ENCODE data around the gene SNX11.
"Not testable (repeated sequence)": the region's sequence is repeated elsewhere in the genome, so short reads cannot be mapped to it uniquely, and the experiment has no call there.

The SNX11 gene, protein sequence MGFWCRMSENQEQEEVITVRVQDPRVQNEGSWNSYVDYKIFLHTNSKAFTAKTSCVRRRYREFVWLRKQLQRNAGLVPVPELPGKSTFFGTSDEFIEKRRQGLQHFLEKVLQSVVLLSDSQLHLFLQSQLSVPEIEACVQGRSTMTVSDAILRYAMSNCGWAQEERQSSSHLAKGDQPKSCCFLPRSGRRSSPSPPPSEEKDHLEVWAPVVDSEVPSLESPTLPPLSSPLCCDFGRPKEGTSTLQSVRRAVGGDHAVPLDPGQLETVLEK

DNA sequence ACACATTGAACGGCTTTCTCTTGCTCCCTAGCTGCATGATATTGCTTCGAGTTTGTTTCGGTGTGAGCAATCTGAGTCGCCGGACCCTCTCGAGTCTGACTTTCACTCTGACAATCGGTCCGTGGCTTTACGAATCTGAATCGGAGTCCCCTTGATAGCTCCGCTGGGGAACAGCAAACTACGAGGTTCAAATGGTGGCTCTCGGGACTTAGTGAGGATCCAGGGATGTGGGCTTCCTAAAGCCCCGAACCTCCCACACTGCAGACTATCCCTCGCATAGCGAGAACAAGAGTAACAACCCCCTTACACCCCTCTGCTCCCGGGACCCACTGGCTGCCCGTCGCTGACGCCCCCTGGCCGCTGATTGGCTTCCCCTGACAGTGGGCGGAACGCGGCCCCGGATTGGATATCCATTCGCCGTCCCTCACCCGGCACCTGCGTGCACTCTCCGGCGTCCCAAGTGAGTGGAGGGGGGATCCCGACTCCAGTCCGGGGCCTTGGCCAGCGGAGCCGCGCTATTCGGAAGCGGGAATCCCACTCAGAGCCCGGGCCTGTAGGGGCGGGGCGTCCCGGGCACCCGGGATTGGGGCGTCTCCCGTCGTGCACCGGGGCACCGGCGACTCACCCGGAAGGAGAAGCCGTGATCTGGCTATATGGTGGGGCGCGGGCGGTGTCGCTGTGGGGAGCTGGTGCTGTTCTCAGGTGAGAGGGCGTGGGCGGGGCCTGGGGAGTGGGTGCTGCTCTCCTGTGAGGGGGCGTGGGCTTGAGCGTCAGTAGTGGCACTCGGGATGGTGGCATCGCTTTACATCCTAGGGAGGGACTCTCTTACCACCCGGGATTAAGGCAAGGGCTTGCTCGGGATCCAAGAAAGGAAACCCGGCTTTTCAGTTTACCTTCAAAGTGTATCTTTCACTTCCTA, at the start of gene SNX11:
SNX11 (plus strand) TSS at position 630 of the 919 bp plus-strand sequence. CDS start 4,278 bp downstream, outside the sequence.
- DNase-seq, result peak; percentile 95

DNA sequence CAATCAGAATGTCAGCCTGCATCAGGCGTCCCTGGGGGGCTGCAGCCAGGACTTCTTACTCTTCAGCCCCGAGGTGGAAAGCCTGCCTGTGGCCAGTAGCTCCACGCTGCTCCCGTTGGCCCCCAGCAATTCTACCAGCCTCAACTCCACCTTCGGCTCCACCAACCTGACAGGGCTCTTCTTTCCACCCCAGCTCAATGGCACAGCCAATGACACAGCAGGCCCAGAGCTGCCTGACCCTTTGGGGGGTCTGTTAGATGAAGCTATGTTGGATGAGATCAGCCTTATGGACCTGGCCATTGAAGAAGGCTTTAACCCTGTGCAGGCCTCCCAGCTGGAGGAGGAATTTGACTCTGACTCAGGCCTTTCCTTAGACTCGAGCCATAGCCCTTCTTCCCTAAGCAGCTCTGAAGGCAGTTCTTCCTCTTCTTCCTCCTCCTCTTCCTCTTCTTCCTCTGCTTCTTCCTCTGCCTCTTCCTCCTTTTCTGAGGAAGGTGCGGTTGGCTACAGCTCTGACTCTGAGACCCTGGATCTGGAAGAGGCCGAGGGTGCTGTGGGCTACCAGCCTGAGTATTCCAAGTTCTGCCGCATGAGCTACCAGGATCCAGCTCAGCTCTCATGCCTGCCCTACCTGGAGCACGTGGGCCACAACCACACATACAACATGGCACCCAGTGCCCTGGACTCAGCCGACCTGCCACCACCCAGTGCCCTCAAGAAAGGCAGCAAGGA, 49.0 kb upstream of the SNX11 start:
- no peak for DNase-seq

DNA sequence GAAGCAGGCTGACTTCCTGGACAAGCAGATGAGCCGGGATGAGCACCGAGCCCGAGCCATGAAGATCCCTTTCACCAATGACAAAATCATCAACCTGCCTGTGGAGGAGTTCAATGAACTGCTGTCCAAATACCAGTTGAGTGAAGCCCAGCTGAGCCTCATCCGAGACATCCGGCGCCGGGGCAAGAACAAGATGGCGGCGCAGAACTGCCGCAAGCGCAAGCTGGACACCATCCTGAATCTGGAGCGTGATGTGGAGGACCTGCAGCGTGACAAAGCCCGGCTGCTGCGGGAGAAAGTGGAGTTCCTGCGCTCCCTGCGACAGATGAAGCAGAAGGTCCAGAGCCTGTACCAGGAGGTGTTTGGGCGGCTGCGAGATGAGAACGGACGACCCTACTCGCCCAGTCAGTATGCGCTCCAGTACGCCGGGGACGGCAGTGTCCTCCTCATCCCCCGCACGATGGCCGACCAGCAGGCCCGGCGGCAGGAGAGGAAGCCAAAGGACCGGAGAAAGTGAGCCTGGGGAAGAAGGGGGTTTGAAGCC, 48.4 kb upstream of the SNX11 start:
- DNase-seq, result no peak

DNA sequence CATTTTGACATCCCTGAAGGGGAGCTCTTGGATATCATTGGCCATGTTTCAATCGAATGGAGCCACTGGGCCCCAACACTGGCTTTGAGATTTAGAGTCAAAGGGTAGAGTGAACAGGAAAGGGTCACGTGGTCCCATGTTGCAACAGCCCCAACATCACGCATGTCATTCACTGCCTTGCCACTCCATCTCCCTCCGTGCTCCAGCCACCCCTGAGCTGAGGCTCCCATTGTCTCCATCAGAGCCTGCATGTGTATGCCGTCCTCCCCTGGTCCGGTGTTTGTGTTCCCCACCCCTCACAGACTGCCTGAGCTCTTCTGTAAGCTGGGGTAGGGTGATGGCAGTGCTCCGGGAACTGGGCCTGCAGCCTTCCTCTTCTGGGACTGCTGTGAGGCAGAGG, 47.3 kb upstream of the SNX11 start:
- no peak for DNase-seq

DNA sequence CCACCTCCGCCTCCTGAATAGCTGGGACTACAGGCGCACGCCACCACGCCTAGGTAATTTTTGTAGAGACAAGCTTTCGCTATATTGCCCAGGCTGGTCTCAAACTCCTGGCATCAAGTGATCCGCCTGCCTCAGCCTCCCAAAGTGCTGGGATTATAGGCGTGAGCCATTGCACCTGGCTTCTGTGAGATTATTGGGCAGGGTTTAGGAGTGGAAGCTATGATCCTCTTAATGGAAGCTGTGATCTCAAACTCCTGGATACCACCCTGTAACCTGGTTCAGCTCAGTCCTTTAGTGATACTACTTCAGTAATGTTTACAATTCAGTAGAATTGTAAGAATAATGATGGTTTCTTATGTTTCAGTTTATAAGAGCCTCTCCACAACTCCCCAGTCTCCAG, 45.3 kb upstream of the SNX11 start:
- no peak for DNase-seq

DNA sequence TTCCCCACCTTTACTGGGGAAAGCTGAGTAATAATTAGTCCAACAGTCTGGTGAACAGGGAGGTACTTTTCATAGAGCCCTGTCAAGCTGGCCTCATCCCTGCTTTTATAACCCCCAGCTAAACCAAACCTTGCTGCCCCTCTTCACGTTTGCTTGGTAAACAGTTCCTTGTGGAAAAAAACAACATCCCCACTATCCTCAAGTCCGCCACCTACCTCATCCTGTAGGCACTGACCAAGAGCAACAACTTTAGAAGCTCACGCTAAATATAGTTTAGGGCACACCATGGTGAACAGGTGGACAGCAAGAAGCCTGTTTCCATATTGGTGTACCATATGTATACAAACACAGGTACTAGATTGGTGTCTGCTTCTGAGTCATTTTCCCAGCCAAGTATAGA, 42.9 kb upstream of the SNX11 start:
- no peak for DNase-seq

DNA sequence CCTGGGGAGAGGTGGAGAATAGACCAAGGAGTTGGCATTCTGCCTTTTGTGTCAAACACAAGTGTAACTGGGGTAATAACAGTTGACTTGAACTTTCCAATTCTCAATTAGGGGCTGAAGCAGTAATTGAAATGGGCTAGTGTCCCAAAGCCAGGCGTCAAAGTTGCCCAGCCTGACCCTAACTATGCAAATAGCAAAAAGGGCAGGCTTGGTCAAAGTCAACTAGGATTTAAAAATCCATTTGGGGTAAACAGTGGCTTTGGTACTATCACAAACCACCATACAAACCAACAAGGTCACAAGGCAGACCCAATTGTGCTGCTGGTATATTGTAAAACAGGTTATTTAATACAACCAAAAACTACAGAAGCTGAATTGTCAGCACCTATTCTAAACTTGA, 41.4 kb upstream of the SNX11 start:
- no peak for DNase-seq

DNA sequence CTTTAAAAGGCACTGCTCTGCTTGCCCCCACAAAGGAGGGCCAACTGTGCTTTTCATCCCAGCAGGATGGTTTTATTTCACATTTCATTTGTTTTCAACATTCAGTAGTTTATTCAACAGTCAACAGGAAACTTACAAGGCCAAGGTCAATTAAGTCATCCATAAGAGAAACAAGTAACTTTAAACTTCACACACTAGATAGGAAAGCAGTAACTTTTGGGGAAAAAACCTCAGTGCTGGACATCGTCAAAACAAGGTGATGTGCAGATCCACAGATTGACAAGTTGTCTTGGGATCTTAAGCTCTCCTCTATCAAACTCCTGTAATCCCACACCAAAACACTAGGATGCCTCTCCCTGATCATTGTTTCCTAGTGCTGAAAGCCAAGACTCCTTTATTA, 40.9 kb upstream of the SNX11 start:
- no peak for DNase-seq

DNA sequence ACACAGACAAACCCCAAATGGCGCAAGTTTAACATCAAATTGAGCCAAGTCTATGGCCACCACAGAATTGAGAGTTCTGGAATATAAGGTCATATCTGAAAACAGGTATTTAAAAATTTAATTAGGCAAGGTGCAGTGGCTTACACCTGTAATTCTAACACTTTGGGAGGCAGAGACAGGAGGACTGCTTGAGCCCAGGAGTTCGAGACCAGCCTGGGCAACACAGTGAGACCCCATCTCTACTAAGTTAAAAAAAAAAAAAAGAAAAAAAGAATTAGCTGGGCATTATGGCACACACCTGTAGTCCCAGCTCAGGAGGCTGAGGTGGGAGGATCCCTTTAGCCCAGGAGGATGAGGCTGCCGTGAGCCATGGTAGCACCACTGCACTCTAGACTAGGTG, 40.3 kb upstream of the SNX11 start:
- no peak for DNase-seq

DNA sequence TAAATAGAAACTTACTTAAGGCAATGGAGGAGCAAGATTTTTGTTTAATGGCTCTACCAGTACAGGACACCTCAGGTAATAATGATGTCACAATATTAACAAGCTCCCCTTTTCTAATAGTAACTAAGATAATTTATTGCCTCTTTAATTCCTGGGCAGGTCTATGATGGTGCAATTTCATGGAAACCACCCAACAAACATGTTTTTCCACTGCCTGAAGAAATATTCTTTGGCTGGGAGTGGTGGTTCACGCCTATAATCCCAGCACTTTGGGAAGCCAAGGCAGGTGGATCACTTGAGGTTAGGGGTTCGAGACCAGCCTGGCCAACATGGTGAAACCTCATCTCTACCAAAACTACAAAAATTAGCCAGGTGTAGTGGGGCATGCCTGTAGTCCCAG, 39.8 kb upstream of the SNX11 start:
- not testable (repeated sequence) for DNase-seq

DNA sequence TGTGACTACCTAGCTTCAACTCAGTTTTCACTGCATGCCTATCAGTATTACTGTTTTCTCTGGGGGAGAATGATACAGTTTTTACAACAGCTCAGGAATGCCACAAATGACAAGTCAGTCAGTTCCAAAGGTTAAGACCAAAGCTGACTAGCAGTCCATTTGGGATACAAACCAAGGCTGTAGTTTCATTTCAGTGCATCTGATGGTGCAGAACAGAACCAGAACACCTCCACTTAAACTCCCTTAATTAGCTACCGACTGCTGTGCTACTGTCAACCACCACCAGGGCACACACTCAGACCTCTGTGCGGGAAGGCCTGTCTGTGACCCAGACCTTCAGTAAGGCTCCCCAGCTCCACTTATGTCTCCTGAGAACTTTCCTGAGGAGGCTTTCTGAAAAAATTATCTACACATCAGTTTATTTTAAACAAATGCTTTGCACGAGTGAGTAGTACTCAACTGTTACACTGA, 39.0 kb upstream of the SNX11 start:
- no peak for DNase-seq

DNA sequence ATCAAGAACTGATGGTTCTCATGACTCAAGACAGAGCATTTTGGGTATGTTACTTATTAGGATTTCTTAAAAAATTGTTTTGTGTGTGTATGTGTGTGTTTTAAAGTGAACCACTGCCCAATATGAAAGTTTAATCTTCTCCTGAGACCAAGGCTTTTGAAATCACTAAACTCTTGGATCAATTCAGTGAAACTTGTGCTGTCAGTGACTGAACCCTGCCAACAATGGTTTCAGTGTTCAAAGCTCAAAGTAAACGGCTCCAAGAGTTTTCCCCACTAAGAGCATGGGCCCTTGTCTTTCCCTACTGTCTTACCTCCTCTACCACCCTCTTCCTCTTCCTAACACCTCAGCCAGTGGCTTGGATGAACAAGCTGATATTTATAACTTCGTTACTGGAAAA, 37.4 kb upstream of the SNX11 start:
- no peak for DNase-seq

DNA sequence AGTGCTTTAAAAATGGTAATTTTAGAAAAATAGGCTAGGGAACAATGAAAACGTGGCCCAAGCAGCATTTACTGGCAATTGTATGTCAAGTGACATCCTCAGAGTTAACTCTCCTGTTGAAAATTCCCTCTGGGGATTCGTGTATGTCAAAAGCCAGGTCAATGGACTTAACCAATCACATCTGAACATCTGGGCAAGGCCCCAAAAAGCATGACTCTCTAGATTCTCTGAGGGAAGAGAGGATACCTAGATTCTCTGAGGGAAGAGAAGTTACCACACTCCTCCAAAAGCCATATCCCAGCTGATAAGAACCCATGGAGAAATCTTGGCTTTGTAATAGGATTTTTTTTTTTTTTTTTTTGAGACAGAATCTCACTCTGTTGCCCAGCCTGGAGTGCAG, 35.9 kb upstream of the SNX11 start:
- DNase-seq, result no peak

DNA sequence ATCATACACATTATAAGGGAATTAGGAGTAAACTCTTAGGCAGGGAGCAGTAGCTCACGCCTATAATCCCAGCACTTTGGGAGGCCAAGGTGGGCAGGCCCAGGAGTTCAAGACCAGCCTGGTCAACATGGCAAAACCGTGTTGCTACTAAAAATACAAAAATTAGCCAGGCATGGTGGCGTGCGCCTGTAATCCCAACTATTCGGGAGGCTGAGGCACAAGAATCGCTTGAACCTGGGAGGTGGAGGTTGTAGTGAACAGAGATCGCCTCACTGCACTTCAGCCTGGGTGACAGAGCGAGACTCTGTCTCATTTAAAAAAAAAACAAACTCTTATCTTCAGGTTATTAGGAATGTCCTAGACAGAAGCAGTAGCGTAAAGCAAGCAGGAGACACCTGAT, 34.8 kb upstream of the SNX11 start:
- not testable (repeated sequence) for DNase-seq

DNA sequence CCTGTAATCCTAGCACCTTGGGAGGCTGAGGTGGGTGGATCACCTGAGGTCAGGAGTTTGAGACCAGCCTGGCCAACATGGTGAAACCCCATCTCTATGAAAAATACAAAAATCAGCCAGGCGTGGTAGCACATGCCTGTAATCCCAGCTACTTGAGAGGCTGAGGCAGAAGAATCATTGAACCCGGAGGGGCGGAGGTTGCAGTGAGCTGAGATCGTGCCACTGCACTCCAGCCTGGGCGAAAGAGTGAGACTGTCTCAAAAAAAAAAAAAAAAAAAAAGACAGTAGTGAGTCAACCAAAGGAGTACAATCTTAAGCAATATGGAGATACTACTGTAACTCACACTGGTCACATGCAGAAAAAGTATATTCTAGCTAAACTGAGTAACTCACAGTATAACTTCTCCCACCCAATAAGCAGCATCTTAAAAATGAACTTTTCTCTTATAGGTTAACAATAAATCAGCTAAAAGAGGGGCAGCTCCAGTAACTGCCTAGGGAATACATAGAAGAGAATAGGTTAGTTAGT, 33.9 kb upstream of the SNX11 start:
- DNase-seq, result not testable (repeated sequence)

DNA sequence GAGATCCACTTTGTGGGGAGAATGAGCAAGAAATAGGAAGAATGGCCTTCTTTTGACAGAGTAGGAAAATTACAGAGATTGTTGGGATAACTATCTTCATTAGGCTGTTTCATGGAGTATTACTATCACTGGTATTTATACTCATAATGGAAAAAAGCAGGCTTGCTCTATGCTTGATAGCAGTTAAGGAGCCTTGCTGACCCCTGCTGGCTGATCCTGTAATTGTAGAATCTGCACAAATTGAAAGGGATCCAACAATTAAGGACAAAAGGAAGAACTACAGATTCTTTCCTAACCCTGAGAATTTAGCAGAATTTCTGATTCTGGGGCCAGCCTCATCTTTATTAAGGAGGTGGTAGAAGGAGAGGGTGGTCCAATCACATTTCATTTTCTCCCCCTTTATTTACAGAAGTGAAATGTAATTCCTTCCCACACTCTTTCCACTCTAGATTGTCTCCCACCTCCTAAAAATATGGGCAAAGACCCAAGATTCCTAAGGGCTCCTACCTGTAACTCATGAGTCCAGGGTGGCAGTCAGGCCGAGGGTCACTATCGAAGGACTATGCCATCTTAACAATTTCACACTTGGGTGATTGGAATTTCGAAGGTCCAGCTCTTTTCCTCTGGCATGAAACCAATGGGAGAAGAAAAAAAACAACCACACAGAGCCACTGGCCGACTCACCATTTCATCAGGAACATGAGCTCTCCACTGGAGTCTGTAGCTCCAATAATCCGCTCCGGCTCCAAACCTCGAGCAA, 33.1 kb upstream of the SNX11 start:
- DNase-seq, result peak; percentile 78

DNA sequence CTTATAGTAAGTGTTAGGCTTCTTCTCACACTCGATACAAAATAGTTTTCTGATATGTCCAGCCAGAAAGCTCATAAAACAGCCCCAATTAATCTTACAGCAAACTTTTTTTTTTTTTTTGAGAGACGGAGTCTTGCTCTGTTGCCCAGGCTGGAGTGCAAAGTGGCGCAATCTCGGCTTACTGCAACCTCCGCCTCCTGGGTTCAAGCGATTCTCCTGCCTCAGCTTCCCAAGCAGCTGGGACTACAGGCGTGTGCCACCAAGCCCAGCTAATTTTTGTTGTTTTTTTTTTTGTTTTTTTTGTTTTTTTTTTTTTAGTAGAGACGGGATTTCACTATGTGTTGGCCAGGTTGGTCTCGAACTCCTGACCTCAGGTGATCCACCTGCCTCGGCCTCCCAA, 30.4 kb upstream of the SNX11 start:
- DNase-seq, result not testable (repeated sequence)

DNA sequence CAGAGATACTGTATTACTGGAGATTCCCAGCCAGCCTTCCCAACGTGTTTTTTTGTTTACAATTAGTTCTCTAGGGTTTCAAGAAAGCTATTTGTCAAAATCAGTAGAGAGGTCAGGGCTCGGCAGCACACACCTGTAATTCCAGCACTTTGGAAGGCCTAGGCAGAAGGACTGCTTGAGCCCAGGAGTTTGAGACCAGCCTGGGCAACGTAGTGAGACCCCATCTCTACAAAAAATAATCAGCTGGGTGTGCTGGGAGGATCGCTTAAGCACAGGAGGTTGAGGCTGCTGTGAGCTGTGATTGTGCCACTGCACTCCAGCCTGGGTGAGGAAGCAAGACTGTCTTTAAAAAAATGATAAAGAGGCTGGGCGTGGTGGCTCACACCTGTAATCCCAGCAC, 25.7 kb upstream of the SNX11 start:
- no peak for DNase-seq

DNA sequence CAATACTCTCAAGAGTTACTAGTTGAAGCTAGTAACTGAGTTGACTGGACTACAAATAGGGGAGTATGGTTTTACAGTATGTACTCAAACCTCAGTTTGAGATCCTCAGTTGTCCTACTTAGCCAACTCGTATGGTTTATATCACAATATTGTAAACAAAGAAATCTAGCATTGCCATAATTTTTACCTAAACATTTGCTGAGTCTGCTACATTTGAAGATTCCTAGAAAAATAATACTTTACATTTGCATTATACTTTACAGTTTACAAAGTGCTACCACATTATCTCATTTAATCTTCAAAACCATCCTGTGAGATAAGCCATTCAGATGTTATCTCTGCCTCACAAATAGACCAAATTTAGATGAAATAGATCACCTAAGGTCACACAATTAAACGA, 22.6 kb upstream of the SNX11 start:
- DNase-seq, result no peak

DNA sequence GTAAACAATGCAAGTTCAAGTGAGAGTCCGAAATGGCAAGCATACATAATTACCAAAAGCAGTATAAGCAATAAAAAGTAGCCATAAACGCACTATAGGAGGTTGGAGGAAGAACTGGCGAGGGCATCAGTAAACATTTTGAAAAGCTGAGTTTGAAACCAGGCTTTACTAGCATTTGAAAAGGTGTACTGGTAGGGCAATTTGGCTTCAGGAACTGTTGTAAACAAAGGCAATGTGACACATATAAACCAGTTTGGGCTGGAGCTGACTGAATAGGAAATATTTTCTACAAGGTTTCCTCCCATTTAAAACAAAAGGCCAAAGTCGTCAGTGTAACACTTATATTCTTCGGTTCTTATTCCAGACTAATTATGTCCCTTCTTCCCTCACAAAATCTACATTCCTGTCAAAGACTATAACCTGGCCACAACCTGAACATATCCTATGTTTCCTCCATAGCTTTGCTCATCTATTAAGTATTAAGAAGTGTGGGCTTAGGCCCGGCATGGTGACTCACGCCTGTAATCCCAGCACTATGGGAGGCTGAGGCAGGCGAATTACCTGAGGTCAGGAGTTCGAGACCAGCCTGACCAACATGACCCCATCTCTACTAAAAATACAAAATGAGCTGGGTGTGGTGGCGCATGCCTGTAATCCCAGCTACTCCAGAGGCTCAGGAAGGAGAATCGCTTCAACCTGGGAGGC, 14.1 kb upstream of the SNX11 start:
- no peak for DNase-seq

DNA sequence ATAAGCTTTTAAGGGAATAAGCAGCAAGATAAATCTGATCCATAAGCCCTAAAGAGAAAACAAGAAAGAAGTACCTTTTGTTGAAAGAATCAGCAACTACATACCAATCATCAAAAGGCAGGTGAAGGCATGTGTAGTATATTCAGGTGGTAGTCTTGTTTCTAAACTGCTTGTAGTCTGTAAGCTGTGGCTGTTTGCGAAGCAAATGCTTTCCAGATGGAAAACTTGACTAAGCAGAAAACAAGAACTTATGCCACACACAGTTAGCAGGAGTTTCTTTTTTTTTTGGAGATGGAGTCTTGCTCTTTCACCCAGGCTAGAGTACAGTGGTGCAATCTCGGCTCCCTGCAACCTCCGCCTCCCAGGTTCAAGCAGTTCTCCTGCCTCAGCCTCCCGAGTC, 12.0 kb upstream of the SNX11 start:
- no peak for DNase-seq

DNA sequence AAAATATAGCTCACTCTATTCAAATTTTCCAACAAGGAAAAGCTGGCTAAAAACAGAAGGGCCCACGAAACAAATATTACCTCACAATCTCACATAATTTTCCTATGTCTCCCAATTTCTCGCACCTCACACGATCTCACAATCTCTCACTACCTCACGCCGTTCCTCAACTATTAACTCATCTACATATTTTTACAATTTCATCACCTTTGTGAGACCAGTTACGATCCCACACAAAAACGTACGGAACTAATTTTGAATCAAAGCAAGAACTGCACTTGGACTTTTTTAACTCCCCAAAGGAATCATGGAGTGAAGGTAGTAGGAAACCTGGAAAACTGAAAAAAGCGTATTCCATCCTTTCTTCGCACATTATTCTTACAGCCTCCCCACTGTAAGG, 7.4 kb upstream of the SNX11 start:
- DNase-seq, result no peak
